ENCODE data around the gene SENP2.

DNA sequence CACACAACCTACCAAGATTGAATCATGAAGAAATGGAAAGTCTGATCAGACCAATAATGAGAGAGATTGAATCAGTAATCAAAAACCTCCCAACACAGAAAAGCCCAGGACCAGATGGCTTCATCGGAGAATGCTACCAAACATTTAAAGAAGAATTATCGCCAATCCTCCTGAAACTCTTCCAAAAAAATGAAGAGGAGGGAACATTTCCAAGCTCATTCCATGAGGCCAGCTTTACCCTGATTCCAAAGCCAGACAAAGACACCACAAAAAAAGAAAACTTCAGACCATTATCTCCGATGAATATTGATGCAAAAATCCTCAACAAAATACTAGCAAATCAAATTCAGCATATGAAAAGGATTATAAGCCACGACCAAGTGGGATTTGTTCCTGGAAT lies 94.1 kb downstream of the SENP2 start:
- TF ChIP-seq, protein P1, sequence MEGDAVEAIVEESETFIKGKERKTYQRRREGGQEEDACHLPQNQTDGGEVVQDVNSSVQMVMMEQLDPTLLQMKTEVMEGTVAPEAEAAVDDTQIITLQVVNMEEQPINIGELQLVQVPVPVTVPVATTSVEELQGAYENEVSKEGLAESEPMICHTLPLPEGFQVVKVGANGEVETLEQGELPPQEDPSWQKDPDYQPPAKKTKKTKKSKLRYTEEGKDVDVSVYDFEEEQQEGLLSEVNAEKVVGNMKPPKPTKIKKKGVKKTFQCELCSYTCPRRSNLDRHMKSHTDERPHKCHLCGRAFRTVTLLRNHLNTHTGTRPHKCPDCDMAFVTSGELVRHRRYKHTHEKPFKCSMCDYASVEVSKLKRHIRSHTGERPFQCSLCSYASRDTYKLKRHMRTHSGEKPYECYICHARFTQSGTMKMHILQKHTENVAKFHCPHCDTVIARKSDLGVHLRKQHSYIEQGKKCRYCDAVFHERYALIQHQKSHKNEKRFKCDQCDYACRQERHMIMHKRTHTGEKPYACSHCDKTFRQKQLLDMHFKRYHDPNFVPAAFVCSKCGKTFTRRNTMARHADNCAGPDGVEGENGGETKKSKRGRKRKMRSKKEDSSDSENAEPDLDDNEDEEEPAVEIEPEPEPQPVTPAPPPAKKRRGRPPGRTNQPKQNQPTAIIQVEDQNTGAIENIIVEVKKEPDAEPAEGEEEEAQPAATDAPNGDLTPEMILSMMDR (IDR thresholded peaks at IDR 0.05): no peak
- no peak for TF ChIP-seq POLR2A (IDR thresholded peaks at IDR 0.05)
